ENCODE results near the gene SOX11.

DNA sequence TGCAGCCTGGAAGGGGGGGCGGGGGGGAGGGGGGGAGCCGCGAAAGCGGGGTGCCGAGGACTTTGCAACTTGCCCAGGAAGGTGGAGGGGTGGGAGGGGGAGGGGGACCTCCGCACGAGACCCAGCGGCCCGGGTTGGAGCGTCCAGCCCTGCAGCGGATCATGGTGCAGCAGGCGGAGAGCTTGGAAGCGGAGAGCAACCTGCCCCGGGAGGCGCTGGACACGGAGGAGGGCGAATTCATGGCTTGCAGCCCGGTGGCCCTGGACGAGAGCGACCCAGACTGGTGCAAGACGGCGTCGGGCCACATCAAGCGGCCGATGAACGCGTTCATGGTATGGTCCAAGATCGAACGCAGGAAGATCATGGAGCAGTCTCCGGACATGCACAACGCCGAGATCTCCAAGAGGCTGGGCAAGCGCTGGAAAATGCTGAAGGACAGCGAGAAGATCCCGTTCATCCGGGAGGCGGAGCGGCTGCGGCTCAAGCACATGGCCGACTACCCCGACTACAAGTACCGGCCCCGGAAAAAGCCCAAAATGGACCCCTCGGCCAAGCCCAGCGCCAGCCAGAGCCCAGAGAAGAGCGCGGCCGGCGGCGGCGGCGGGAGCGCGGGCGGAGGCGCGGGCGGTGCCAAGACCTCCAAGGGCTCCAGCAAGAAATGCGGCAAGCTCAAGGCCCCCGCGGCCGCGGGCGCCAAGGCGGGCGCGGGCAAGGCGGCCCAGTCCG lies 540 bp downstream of the SOX11 start:
- TF ChIP-seq CTCF (IDR thresholded peaks at IDR 0.05; ENCODE audit: insufficient read depth, low read length, poor library complexity, severe bottlenecking) (no peak), EZH2phosphoT487 (conservative IDR thresholded peaks at IDR 0.05; ENCODE audit: low read length) (no peak)
